GOT3 (cell line): ENCODE measurements around the gene ORAI3.

Source experiments
- DNase-seq: peaks from one replicate; lab custom pipeline; 2025; ENCODE audit warnings: mixed read lengths; lab: John Stamatoyannopoulos, UW

The ORAI3 gene

DNA sequence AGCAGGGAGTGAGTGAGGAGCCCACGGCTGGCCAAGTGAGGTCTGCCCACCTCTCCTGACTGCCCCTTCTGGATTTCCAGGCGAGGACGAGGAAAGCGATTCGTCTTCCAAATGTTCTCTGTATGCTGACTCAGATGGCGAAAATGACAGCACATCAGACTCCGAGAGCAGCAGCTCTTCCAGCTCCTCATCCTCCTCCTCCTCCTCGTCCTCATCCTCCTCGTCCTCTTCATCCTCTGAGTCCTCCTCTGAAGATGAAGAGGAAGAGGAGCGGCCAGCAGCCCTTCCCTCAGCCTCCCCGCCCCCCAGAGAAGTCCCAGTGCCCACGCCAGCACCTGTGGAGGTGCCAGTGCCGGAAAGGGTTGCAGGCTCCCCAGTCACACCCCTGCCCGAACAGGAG lies 22.4 kb downstream of the ORAI3 start:
- no peak for DNase-seq

DNA sequence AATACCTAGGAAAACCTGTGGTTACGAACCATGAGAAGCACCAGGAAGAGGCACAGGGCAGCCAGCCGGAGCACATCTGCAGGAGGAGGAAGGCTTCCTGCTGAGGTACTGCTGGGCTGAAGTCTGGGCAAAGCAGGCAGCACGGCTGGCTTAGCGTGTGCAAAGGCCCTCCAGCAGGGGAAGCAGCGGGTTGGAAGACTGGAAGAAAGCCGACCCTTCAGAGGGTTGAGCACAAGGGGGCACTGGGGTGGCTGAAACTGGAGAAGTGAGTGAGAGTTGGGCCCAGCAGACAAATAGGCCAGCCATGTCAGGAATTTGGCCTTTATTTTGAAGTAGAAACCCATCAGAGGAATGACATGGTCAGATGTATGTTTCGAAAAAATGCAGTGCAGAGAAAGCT lies 24.0 kb downstream of the ORAI3 start:
- no peak for DNase-seq

DNA sequence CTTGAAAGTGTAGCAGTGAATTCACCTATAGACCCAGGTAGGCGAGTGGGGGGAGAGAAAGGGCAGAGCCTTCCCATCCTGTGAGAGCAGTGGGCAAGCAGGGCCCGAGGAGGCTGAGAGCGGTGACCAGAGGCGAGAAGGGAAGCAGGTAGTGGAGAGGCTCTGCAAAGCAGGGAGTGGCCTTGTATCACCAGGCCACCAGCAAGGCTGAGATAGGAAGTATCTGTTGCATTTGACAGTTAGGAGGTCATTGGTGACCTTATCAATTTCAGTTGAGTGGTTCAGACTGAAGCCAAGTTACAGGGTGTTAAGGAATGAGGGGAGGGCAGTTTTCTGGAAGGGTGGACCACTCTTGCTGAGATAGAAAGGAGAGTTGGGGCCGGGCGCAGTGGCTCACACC lies 25.5 kb downstream of the ORAI3 start:
- no peak for DNase-seq

DNA sequence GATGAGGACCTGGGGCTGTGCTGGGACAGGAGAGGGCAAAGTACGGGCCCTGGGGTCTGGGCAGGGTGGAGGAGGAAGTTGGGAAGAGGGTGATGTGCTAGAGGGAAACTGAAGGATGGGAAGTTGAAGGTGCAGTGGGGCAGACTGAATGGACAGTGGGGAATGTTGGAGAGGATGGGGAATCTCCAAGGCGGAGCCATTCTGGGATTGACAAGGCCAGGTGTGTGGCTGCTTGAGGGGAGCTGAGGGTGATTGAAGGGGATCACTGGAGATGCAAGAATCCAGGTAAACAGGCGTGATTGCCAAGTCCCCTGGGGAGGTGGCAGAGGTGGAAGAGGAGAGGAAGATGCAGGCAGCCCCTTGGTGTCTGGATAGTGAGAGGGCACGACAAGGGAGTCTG lies 27.6 kb downstream of the ORAI3 start:
- no peak for DNase-seq

DNA sequence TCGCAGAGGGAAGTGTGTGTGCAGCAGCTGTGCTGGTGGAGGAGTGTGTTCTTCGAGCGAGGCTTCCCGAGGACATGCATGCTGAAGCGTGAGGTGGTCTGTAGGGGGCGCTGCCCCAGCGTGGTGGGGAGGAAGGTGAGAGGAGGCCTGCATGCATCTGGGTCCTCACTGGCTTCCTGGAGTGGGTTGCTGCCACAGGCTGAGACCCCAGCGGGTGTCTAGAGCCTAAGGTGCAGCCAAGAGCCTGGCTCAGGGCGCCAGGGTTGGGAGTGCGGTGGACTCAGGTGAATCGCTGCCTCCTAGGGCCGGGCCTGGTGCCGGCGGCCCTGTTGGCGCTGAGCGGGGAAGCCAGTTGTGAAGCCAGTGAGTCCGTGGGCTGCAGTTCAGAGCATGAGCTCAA lies 28.6 kb downstream of the ORAI3 start:
- DNase-seq, result no peak

DNA sequence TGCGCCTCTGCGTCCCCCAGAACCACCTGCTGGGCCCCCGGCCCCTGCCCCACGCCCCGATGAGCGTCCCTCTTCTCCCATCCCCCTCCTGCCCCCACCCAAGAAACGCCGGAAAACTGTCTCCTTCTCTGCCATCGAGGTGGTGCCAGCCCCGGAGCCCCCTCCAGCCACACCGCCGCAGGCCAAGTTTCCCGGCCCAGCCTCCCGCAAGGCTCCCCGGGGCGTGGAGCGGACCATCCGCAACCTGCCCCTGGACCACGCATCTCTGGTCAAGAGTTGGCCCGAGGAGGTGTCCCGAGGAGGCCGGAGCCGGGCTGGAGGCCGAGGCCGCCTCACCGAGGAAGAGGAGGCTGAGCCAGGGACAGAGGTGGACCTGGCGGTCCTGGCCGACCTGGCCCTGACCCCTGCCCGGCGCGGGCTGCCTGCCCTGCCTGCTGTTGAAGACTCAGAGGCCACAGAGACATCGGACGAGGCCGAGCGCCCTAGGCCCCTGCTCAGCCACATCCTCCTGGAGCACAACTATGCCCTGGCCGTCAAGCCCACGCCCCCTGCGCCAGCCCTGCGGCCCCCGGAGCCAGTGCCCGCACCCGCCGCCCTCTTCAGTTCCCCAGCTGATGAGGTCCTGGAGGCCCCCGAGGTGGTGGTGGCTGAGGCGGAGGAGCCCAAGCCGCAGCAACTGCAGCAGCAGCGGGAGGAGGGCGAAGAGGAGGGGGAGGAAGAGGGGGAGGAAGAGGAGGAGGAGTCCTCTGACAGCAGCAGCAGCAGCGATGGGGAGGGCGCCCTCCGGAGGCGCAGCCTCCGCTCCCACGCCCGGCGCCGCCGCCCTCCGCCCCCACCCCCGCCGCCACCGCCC lies 30.5 kb downstream of the ORAI3 start:
- no peak for DNase-seq

DNA sequence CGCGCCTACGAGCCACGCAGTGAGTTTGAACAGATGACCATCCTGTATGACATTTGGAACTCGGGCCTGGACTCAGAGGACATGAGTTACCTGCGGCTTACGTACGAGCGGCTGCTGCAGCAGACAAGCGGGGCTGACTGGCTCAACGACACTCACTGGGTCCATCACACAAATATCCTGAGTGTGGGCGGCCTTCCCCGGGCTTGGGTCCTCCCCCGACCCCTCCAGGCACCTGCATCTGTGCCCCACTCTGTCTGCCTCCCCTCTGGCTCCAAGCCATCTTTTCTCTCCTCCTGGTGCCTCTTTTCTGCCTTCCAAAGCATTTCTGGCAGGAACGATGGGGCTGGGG lies 31.1 kb downstream of the ORAI3 start:
- DNase-seq, result no peak

DNA sequence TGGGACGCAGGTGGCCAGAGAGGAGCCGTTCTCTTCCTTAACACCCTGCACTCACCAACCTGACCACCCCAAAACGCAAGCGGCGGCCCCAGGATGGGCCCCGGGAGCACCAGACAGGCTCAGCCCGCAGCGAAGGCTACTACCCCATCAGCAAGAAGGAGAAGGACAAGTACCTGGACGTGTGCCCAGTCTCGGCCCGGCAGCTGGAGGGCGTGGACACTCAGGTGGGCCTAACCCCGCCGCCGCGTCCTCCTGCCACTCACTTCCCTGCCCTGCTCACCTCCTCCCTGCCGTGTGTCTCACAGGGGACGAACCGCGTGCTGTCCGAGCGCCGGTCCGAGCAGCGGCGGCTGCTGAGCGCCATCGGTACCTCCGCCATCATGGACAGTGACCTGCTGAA lies 31.6 kb downstream of the ORAI3 start:
- no peak for DNase-seq

DNA sequence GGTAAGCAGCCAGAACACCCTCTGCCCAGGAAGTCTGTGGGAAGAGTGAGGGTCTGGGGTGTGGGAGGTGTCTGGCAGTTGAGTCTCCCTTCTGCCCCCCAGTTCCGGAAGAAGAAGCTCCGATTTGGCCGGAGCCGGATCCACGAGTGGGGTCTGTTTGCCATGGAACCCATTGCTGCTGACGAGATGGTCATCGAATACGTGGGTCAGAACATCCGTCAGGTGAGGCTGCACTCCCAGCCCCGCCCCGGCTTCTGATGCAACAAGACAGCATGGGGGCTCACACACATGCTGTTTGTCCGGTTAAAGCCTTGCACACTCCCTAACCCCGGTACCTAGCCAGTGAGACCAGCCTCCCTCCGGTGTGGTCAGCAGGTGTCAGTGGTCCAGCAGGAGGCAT lies 32.1 kb downstream of the ORAI3 start:
- no peak for DNase-seq

DNA sequence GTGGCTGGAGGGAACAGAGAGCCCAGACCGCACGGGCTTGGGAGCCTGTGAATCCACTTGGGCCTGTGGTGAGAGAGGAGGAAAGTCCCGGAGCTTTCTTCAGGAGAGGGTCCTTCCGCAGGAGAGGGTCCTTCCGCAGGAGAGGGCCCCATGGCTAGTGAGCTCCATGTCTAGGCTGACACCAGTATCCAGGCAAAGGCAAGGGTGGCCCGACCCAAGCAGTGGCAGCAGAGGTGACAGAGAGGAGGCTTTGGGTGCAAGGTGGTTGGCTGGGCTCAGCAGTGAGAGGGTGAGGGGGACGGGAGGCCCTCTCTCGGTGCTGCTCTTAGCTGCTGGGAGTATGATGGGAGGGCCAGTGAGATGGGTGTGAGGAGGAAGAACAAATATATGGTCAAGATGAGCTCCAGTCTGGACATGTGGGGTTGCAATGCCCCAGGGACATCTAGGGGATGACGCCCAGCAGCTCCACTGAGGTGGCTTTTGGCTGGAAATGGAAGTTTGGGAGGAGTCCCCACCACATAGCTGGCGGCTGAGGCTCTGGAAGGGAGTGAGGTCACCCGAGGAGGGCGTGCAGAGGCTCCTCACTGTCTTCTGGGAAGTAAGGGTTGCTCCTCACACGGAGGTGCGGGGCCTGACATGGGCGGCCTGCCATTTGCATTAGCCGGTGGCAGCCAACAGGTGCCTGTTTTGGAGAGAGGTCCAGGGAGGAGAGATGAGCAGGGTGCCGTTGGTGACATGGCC lies 33.9 kb downstream of the ORAI3 start:
- DNase-seq, result no peak

DNA sequence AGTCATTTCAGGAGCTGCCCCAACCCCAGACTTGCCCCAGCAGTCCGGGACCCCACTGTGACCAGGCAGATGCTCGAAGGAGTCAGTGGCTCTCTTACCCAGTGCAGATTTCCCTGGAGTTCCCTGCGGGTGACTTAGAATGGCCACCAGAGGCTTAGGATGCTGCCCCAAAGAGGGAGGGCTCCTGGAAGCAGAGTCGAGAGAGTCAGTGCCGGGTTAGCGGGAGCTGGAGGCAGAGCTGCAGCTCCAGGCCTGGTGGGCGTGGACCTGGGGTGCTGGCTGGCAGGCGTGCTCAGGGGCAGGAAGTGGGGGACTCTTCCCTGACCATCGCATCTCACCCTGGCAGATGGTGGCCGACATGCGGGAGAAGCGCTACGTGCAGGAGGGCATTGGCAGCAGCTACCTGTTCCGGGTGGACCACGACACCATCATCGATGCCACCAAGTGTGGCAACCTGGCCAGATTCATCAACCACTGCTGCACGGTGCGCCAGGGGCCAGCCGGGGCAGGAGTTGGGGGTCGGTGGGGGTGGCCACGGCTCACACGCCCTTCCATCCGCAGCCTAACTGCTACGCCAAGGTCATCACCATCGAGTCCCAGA lies 34.5 kb downstream of the ORAI3 start:
- DNase-seq, result no peak

DNA sequence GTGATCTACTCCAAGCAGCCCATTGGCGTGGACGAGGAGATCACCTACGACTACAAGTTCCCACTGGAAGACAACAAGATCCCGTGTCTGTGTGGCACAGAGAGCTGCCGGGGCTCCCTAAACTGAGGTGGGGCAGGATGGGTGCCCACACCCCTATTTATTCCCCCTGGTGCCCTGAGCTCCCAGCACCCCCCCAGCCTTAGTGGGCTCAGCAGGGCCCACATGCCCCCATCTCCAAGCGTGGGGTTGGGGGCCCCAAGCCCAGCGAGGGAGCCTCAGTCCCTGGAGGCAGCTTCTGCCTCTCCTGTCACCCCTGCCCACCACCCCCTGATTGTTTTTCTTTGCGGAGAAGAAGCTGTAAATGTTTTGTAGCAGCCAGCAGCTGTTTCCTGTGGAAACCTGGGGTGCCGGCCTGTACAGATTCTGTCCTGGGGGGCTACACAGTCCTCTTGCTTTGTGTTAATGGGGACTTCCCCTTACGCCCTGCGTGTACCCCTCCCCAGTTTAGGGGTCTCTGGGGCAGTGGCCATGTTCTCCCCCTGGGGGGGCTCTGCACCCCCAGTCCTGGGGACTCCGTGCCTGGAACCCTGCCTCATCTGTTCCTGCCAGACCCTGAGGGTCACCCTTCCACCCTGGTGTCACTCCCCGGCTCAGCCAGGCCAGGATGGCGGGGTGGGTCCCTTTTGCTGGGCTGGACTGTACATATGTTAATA lies 35.2 kb downstream of the ORAI3 start:
- no peak for DNase-seq

DNA sequence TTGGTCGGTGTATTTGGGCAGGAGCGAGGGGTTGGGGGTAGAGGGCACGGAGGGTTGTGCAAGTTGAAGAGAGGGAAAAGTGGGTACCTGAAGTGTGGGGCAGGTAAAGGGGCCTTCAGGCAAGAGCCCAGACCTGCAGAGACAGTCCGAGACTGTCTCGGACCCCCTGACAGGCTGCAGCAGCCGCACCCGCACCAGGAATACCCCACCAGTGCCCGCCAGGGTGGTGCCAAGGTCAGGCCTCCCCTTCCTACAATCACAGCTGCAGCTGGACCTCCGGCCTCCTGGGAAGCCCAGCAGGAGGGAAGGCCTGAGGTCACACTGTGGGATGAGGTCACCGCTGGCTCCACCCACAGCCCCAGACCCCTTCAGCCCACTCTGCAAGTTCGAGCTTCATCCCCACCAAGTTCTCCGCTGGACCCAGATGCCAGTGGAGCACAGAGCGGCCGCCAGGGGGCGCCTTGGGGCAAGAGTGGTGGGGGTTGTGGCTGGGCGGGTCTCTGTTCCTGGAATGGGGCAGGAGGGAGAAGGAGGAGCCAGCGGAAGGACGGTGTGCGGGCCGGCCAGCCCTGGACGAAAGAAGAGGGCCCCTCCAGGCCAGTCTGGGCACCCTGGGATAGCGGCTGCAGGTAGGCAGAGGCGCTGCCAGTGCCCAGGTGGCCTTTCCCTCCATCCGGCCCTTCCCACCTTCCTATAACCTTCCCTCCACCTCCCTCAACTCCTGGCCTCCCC lies 36.0 kb downstream of the ORAI3 start, which contains the start of gene HSD3B7:
Gene HSD3B7 (plus strand): TSS at position 539 of the 732 bp plus-strand sequence. CDS start 452 bp downstream, outside the sequence.
- peak; percentile 36 for DNase-seq

DNA sequence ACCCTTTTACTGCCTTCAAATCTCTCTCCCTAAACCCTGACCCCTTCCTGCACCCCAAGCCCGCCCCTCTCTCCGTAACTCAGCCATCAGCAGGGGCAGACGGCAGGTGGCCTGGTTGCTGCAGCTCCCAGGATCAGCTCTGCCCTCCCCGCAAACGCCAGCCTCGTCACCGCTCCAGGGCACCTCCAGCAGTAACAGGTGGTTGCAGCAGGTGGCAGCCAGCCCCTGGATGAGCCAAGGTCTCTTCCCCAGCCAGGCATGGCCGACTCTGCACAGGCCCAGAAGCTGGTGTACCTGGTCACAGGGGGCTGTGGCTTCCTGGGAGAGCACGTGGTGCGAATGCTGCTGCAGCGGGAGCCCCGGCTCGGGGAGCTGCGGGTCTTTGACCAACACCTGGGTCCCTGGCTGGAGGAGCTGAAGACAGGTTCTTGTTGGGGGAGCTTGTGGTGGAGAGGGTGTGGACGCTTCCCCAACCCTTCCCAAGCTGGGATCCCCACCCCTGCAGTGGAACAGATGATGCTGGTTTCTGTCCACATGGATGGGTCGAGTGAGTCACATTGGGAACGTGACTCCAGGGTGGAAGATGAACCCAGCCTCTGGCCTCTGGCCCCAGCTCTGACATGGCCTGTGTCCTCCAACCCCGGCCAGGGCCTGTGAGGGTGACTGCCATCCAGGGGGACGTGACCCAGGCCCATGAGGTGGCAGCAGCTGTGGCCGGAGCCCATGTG lies 36.7 kb downstream of the ORAI3 start:
- no peak for DNase-seq

DNA sequence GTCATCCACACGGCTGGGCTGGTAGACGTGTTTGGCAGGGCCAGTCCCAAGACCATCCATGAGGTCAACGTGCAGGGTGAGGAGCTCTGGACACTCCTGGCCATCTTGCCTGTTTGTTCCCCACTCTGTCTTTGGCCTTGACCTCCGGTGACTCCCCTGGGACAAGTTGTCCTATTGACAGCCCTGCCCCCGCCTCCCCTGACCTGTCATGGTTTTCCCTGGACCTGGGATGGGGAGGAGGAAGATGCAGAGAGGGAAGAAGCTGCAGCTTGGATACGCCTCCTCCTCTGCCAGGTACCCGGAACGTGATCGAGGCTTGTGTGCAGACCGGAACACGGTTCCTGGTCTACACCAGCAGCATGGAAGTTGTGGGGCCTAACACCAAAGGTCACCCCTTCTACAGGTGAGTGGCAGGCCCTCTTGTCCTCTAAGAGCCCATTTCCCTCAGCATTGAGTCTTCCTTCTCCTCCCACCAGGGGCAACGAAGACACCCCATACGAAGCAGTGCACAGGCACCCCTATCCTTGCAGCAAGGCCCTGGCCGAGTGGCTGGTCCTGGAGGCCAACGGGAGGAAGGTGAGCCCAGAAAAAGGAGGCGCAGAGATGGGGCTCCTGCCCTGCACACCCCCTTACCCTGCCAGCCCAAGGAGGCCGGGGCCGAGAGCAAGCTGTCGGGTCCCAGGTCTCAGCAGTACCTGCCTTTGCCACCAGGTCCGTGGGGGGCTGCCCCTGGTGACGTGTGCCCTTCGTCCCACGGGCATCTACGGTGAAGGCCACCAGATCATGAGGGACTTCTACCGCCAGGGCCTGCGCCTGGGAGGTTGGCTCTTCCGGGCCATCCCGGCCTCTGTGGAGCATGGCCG lies 37.5 kb downstream of the ORAI3 start:
- no peak for DNase-seq

DNA sequence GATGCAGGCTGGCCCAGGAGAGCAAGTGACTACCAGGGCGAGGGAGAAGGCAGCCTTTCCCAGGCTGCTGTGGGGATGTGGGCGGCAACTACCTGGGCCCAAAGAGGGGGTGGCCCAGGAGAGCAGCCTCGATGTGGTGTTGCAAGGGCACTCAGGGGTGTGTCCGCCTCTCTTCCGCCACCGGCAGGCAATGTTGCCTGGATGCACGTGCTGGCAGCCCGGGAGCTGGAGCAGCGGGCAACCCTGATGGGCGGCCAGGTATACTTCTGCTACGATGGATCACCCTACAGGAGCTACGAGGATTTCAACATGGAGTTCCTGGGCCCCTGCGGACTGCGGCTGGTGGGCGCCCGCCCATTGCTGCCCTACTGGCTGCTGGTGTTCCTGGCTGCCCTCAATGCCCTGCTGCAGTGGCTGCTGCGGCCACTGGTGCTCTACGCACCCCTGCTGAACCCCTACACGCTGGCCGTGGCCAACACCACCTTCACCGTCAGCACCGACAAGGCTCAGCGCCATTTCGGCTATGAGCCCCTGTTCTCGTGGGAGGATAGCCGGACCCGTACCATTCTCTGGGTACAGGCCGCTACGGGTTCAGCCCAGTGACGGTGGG lies 38.8 kb downstream of the ORAI3 start:
- no peak for DNase-seq

DNA sequence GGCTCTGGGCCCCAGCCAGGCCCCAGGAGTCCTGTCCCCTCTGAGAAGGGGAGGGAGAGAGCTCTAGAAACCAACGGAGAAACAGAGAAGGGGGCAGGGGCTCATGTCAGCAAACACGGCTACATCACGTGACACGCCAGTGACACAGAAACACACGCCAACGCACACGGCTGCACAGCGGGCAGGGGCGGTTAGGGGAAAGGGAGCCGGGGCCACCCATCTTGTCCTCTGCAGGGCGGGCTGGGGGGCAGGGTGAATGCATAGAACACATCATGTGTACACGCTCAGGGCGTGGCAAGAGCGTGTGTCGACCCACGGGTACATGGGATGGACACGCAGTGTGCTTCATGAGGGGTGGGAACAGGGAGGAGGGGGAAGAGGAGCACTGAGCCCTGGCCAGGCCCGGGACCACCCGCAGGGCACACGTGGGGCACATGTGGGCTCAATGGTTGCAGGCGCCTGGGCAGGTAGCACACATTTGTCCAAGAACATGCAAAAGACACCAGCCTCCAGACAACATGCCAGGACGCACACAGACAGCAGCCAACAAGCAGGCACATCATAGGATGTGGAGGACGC lies 40.7 kb downstream of the ORAI3 start:
- no peak for DNase-seq

DNA sequence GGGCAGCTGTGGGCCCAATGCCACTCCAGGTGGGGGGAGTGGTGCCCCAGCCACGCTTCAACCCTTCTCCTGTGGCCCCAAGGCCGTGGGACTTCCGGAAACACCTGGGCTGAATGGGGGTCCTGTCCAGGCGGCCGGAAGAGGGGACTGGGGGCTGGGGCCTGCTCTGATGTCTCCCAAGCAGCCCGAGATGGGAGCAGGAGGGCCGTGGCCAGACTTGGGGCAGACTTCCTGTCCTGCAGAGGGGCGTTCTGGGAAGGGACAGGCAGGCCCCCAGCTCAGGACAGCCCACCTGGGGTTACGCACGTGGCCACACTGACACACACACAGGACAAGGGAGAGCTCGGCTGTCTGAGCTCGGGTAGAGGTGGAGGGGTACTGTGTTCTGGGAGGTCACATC lies 41.2 kb downstream of the ORAI3 start:
- DNase-seq, result no peak

DNA sequence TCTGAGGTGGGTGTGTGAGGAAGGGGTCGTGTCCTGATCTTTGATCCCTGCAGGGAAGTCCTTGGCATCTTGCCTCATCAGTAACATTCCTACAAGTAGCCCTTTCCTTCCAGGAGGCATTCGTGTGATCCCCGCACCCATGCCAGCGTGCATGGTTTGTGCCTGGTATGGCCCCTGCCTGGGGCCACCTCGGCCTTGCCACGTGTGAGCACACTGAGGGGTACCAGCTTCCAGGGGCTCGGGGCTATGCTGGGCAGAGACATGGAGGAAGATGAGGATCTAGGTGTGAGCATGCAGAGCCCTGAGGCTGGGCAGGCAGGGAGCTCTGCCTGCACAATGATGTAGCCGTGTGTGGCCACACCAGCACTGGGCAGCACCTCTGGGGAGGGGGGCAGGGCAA lies 42.2 kb downstream of the ORAI3 start:
- no peak for DNase-seq
